IMR-90 (cell line): ENCODE measurements around the gene CRYGN. TPM values are rescaled to one million over a fixed set of nuclear protein-coding genes. Genes with fewer than 3 reads are reported as not detected.

Experiments
- ATAC-seq: fragments of 200-7000 bp; cut with Tn5 transposase; 2 replicates; pipeline ENCODE4 v1.9.1; 2020; ENCODE audit warnings: low read depth, mild to moderate bottlenecking, moderate library complexity
- BruUV-seq: library from RNA; stranded (reverse); fragments of 400-500 nt; replicated peaks from 2 replicates; lab custom pipeline; 2021; lab: Mats Ljungman, UMichigan
- CTCF ChIA-PET: fragments of 300-600 bp; formaldehyde crosslinking; extraction: SDS; loops from one replicate; lab custom pipeline; 2021; ENCODE audit warnings: antibody characterized with exemption; lab: Yijun Ruan, JAX
- POLR2A ChIA-PET: fragments of 300-600 bp; sonication (Branson Sonifier 250); formaldehyde crosslinking; loops from one replicate; lab custom pipeline; 2022; ENCODE audit warnings: antibody characterized with exemption; ENCODE audit not compliant: unreplicated experiment; lab: Charles Lee
- DNase-seq: peaks from one replicate; pipeline ENCODE4 v3.0.0; 2013
- H2AFZ ChIP-seq: replicated peaks from 2 replicates; pipeline ENCODE3; 2013; ENCODE audit warnings: low read length, mild to moderate bottlenecking; ENCODE audit not compliant: poor library complexity
- H2AK5ac ChIP-seq: 2 replicates; pipeline ENCODE4 v1.6.1; 2013; ENCODE audit warnings: low read depth, low read length, inconsistent platforms
- H2AK9ac ChIP-seq: replicated peaks from 2 replicates; pipeline ENCODE3; 2013; ENCODE audit warnings: mild to moderate bottlenecking, low read depth, low read length, moderate library complexity; ENCODE audit not compliant: poor library complexity
- H2BK120ac ChIP-seq: 2 replicates; pipeline ENCODE4 v1.6.1; 2013; ENCODE audit warnings: low read depth, low read length, inconsistent platforms
- H2BK15ac ChIP-seq: 3 replicates; pipeline ENCODE4 v1.6.1; 2013; ENCODE audit warnings: low read depth, low read length, inconsistent platforms
- H2BK20ac ChIP-seq: 2 replicates; pipeline ENCODE4 v1.6.1; 2013; ENCODE audit warnings: low read depth, mild to moderate bottlenecking, inconsistent platforms, low read length, moderate library complexity
- H2BK5ac ChIP-seq: 2 replicates; pipeline ENCODE4 v1.6.1; 2013; ENCODE audit warnings: mild to moderate bottlenecking, low read depth, low read length, inconsistent platforms; ENCODE audit not compliant: poor library complexity, severe bottlenecking
- H3K14ac ChIP-seq: replicated peaks from 2 replicates; pipeline ENCODE4 v1.6.1; 2013; ENCODE audit warnings: low read depth, low read length, inconsistent platforms
- H3K18ac ChIP-seq: 2 replicates; pipeline ENCODE4 v1.6.1; 2013; ENCODE audit warnings: low read depth, low read length, control low read depth
- H3K23ac ChIP-seq: 2 replicates; pipeline ENCODE4 v1.6.1; 2013; ENCODE audit warnings: low read depth, low read length, inconsistent platforms
- H3K27ac ChIP-seq: 2 replicates; pipeline ENCODE4 v1.5.1; 2013; ENCODE audit warnings: mild to moderate bottlenecking, control low read depth, low read length; ENCODE audit not compliant: insufficient read depth
- H3K27me3 ChIP-seq: 2 replicates; pipeline ENCODE4 v1.6.1; 2013; ENCODE audit warnings: low read length; ENCODE audit not compliant: control insufficient read depth, insufficient read depth
- H3K36me3 ChIP-seq: 2 replicates; pipeline ENCODE4 v1.6.1; 2013; ENCODE audit warnings: low read length, mixed read lengths; ENCODE audit not compliant: control insufficient read depth, insufficient read depth
- H3K4ac ChIP-seq: 2 replicates; pipeline ENCODE4 v1.6.1; 2013; ENCODE audit warnings: low read depth, low read length, inconsistent platforms
- H3K4me1 ChIP-seq: 2 replicates; pipeline ENCODE4 v1.6.1; 2013; ENCODE audit warnings: low read length, mixed read lengths; ENCODE audit not compliant: control insufficient read depth, insufficient read depth
- H3K4me2 ChIP-seq: 2 replicates; pipeline ENCODE4 v1.6.1; 2013; ENCODE audit warnings: low read depth, mild to moderate bottlenecking, control low read depth, low read length, moderate library complexity
- H3K4me3 ChIP-seq: 2 replicates; pipeline ENCODE4 v1.5.1; 2013; ENCODE audit warnings: low read depth, mild to moderate bottlenecking, control low read depth, low read length, moderate library complexity; ENCODE audit not compliant: insufficient read depth
- H3K56ac ChIP-seq: 2 replicates; pipeline ENCODE4 v1.6.1; 2013; ENCODE audit warnings: low read length, inconsistent platforms; ENCODE audit not compliant: insufficient read depth; ENCODE audit errors: extremely low read depth
- H3K79me1 ChIP-seq, 2 experiments: 2 replicates each; pipeline ENCODE4 v1.6.1; 2013; ENCODE audit warnings: low read length in 2 of 2, inconsistent platforms in 1 of 2, low read depth in 1 of 2
- H3K9ac ChIP-seq: 2 replicates; pipeline ENCODE4 v1.6.1; 2013; ENCODE audit warnings: low read depth, low read length, control low read depth
- H3K9me1 ChIP-seq: 2 replicates; pipeline ENCODE4 v1.6.1; 2013; ENCODE audit warnings: low read length, inconsistent platforms; ENCODE audit not compliant: insufficient read depth
- H3K9me3 ChIP-seq: 2 replicates; pipeline ENCODE4 v1.6.1; 2013; ENCODE audit warnings: low read length; ENCODE audit not compliant: control insufficient read depth, insufficient read depth
- H4K20me1 ChIP-seq: 2 replicates; pipeline ENCODE4 v1.6.1; 2013; ENCODE audit warnings: low read length, inconsistent platforms; ENCODE audit not compliant: insufficient read depth
- H4K5ac ChIP-seq: 2 replicates; pipeline ENCODE4 v1.6.1; 2013; ENCODE audit warnings: mild to moderate bottlenecking, low read depth, low read length, control low read depth
- H4K8ac ChIP-seq, 2 experiments: 2 replicates each; pipeline ENCODE4 v1.6.1; 2013; ENCODE audit warnings: low read depth in 2 of 2, low read length in 2 of 2, control low read depth in 1 of 2, inconsistent platforms in 1 of 2
- H4K91ac ChIP-seq: 2 replicates; pipeline ENCODE4 v1.6.1; 2013; ENCODE audit warnings: low read depth, low read length, inconsistent platforms; ENCODE audit not compliant: insufficient read depth
- BHLHE40 ChIP-seq: fragments of 150-350 bp; IDR thresholded peaks from 2 replicates; pipeline ENCODE4 v1.6.1; 2016; ENCODE audit warnings: mild to moderate bottlenecking, low read depth, low read length
- CEBPB ChIP-seq: IDR thresholded peaks from 2 replicates; pipeline ENCODE4 v1.6.1; 2012; ENCODE audit warnings: low read depth, low read length, improper control_type of control experiment
- ELK1 ChIP-seq: fragments of 150-350 bp; IDR thresholded peaks from 2 replicates; pipeline ENCODE4 v1.6.1; 2016; ENCODE audit warnings: low read depth, mild to moderate bottlenecking, low read length, moderate library complexity, borderline replicate concordance
- MAZ ChIP-seq: IDR thresholded peaks from 2 replicates; pipeline ENCODE4 v1.6.1; 2012; ENCODE audit warnings: low read depth, mild to moderate bottlenecking, low read length, improper control_type of control experiment, moderate library complexity, borderline replicate concordance
- NFE2L2 ChIP-seq: fragments of 150-350 bp; IDR thresholded peaks from 2 replicates; pipeline ENCODE4 v1.6.1; 2016; ENCODE audit warnings: low read depth, mild to moderate bottlenecking, low read length
- POLR2A ChIP-seq: IDR thresholded peaks from 2 replicates; pipeline ENCODE4 v1.6.1; 2012; ENCODE audit warnings: mild to moderate bottlenecking, low read depth, low read length
- RAD21 ChIP-seq: IDR thresholded peaks from 2 replicates; pipeline ENCODE4 v1.6.1; 2012; ENCODE audit warnings: low read length, improper control_type of control experiment
- SMC3 ChIP-seq: fragments of 150-350 bp; IDR thresholded peaks from 2 replicates; pipeline ENCODE4 v1.6.1; 2016; ENCODE audit warnings: low read depth, mild to moderate bottlenecking, antibody characterized with exemption, low read length, moderate library complexity
- WGBS, 2 experiments: methylation state at CpG; one replicate each; pipeline versions ENCODE4 v1.1.5 to v1.1.7; 2013; ENCODE audit warnings: missing lambda C conversion rate in 2 of 2; ENCODE audit not compliant: insufficient read length in 1 of 2; ENCODE audit errors: extremely low coverage in 2 of 2; 5-methylcytosine and 5-hydroxymethylcytosine counted together
- dilution Hi-C: fragments of 300-500 bp; cut with HindIII; formaldehyde crosslinking; loops from one replicate; pipeline ENCODE4 v1.14.3; 2018; ENCODE audit warnings: low sequenced_read_pairs; ENCODE audit not compliant: unreplicated experiment
- in situ Hi-C: fragments of 300-500 bp; cut with MboI; formaldehyde crosslinking; loops from 3 replicates; pipeline ENCODE4 v1.14.3; 2019; ENCODE audit warnings: low sequenced_read_pairs, inconsistent platforms, mixed read lengths
- intact Hi-C: fragments of 100-400 bp; cut with micrococcal nuclease; formaldehyde crosslinking; loops from 2 replicates; pipeline ENCODE4 v1.10.0; 2022
- polyA plus RNA-seq, 3 experiments: library from polyadenylated mRNA; depleted of rRNA; stranded (reverse); fragments of >200 nt; gene quantifications; 2 replicates each; pipeline ENCODE4 v1.2.3, GENCODE V29; 2012; ENCODE audit warnings: low replicate concordance in 1 of 3
- total RNA-seq: library from RNA; depleted of rRNA; stranded (reverse); fragments of >200 nt; gene quantifications from 2 replicates; pipeline ENCODE4 v1.2.3, GENCODE V29; 2012

CRYGN gene
- total and polyA plus RNA-seq, 2 of the 4 experiments (the other 2 are of a cell fraction), result not detected

GRCh38 chr7:151465169-151465568 is 25.2 kb upstream of the CRYGN start:
- intact Hi-C loops, result no loop called here
- WGBS, 2 experiments, result 100% methylated on average over 3 of the region's 8 CpGs; no CpG with 5 or more reads in 1 of the 2 experiments

More at GRCh38 chr7:151465169-151465568, 25.2 kb upstream of the CRYGN start:
- Histone ChIP-seq H2AK9ac (no peak overlapping the region), H3K4ac (no peak overlapping the region), H3K36me3 (peaks cover 40% of the 10 kb centered on the region), H3K4me3 (no peak overlapping the region), H2BK20ac (no peak overlapping the region), H2BK5ac (no peak overlapping the region), H3K4me2 (no peak overlapping the region), H3K79me1 (peaks cover 14 to 33% of the 10 kb centered on the region in 2 experiments; a peak in 3 of 4 replicates), H2AFZ (no peak overlapping the region), H3K18ac (no peak overlapping the region), H3K27ac (no peak overlapping the region), H3K9ac (no peak overlapping the region), H2BK120ac (no peak overlapping the region), H4K5ac (no peak overlapping the region), H2AK5ac (no peak overlapping the region), H4K8ac (no peak overlapping the region), H3K9me1 (peaks cover 5% of the 10 kb centered on the region), H4K20me1 (no peaks in the 10 kb centered on the region; the same call in 1 of the 2 replicates), H3K23ac (no peak overlapping the region), H3K4me1 (peaks cover 10% of the 10 kb centered on the region), H3K56ac (no peak overlapping the region), H3K9me3 (peaks cover 6% of the 10 kb centered on the region), H3K27me3 (no peaks in the 10 kb centered on the region), H4K91ac (no peak overlapping the region), H3K14ac (no peak overlapping the region), H2BK15ac (no peak overlapping the region)
- in situ Hi-C loops (loop anchor here (25.0 kb wide), 1 partner anchor 297 kb away; no protein-coding TSS in a partner anchor), dilution Hi-C loops (no loop called here)
- no TSS peak for BruUV-seq
- TF ChIP-seq POLR2A (no peak), RAD21 (no peak), BHLHE40 (no peak), MAZ (no peak), CEBPB (no peak), NFE2L2 (no peak), ELK1 (no peak), SMC3 (no peak)
- DNase-seq (no peak), ATAC-seq (no peak)
- POLR2A ChIA-PET, result no interaction called here
- CTCF ChIA-PET, result interaction anchor here (0.7 kb wide), 1 partner anchor 18 kb away, joined by 3 read pairs; no protein-coding TSS in a partner anchor
